Measurements from ENCODE around the gene PYGB.

PYGB gene

DNA sequence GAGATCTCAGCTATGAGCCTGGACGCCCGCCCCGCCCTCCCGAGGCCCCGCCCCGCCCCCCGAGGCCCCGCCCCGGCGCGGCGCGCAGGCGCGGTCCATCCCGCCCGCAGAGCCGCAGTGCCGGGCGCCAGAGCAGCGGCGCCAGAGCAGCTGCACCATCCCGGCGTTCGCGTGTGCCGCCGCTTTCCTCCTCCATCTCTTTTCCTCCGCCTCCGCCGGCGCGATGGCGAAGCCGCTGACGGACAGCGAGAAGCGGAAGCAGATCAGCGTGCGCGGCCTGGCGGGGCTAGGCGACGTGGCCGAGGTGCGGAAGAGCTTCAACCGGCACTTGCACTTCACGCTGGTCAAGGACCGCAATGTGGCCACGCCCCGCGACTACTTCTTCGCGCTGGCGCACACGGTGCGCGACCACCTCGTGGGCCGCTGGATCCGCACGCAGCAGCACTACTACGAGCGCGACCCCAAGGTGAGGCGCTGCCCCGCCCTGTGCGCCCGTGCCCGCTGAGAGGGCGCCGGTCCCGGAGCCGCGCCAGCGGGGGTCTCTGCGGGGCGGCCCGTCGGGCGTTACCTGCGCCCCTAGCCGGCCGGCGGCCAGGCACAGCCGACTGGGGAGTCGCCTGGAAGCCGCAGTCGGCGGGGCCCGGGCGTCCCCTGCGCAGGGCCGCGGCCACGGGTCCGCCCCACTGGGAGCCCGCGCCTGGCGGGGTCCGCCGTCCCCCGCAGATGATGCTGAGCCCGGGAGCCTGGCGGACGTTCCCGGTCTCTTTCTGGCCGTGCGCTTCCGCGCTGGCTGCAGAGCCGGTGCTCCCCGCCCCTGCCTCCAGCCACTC lies at the start of gene PYGB:
Gene PYGB, plus strand, starts transcription at position 130 of the 830 bp plus-strand sequence. Its CDS starts 94 bp downstream, at position 224.
- TF ChIP-seq, protein P1, sequence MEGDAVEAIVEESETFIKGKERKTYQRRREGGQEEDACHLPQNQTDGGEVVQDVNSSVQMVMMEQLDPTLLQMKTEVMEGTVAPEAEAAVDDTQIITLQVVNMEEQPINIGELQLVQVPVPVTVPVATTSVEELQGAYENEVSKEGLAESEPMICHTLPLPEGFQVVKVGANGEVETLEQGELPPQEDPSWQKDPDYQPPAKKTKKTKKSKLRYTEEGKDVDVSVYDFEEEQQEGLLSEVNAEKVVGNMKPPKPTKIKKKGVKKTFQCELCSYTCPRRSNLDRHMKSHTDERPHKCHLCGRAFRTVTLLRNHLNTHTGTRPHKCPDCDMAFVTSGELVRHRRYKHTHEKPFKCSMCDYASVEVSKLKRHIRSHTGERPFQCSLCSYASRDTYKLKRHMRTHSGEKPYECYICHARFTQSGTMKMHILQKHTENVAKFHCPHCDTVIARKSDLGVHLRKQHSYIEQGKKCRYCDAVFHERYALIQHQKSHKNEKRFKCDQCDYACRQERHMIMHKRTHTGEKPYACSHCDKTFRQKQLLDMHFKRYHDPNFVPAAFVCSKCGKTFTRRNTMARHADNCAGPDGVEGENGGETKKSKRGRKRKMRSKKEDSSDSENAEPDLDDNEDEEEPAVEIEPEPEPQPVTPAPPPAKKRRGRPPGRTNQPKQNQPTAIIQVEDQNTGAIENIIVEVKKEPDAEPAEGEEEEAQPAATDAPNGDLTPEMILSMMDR (conservative IDR thresholded peaks at IDR 0.05; ENCODE audit: low read depth), result no peak
- CTCF ChIA-PET, result interaction anchor here (0.7 to 2.0 kb wide), 4 partner anchors 25 to 142 kb away, joined by 3 to 10 read pairs (median 4); partner anchors contain the start of gene ABHD12

DNA sequence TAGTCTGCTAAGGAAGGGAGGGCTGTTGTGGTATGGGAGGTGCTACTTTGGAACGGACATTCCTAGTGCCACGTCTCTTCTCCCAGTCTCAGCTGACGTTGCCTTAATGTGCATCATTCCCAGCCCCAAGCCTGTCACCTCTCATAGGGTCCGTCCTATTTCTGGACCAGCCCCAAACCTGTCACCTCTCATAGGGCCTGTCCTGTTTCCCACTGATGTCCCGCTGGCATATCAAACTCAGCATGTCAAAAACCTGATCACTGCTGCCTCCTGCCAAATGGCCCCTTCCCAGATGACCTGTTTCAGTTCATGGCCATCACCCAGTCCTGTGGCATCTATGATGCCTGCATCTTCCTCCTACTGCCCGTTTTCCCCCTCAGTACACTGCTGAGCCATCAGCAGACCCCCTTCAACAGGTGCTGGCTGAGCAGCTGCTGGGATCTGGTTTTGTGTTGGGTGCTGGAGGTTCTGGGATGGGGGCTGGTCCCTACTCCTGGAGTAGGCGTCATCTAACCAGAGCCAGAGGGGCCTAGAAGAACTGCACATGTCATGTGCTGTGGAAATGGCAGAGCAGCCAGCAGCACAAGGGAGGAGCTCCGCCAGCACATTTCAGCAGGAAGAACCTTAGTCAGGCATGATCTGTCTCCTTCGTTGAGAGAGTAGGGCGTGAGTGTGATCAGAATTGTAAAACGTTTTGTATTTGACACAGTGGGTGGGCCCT lies 49.1 kb upstream of the PYGB start:
- peak overlapping the region; percentile 40 for H3K27ac ChIP-seq
- ChIA-PET CTCF (interaction anchor here (0.6 kb wide), 1 partner anchor 56 kb away, joined by 3 read pairs; no protein-coding TSS in a partner anchor), POLR2A (ENCODE audit: low non-redundant PET) (no interaction called here)
- TF ChIP-seq, protein P1 (conservative IDR thresholded peaks at IDR 0.05; ENCODE audit: low read depth), result no peak
- no peak for DNase-seq (ENCODE audit: low spot score)

More for the DNA sequence above, at the start of gene PYGB:
- POLR2A ChIA-PET (ENCODE audit: low non-redundant PET), result interaction anchor here (0.6 to 2.8 kb wide), 4 partner anchors 9 to 44 kb away, joined by 3 to 15 read pairs (median 4); no protein-coding TSS in a partner anchor
- peak; percentile 98 for DNase-seq (ENCODE audit: low spot score)
- peak within 1 kb of the TSS; percentile 95 for H3K27ac ChIP-seq

DNA sequence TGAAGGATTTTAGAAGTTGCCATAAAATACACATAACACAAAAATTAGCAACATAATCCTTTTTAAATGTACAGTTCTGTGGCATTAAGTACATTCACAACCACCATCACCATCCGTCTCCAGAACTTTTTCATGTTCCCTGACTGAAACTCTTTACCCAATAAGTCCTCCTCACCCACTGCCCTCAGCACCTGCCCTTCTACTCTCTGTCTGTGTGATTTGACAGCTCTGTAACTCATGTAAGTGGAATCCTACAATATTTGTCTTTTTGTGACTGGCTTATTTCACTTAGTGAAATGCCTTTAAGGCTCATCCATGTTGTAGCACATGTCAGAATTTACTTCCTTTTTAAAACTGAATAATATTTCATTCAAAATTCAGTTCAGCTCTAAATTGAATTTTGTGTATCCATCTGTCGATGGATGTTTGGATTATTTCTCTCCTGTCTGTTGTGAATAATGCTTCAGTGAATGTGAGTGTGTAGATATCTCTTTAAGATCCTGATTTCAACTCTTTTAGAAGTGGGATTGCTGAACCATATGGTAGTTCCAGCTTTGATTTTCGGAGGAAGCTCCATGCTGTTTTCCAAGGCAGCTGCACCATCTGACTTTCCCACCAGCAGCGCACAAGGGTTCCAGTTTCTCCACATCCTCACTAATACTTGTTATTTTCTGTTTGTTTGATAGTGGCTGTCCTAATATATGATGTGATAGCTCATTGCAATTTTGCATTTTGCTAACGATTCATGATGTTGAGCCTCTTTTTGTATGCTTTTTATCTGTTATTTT lies 48.2 kb upstream of the PYGB start:
- ChIA-PET CTCF (interaction anchor here (0.5 to 0.6 kb wide), 2 partner anchors 55 to 425 kb away, joined by 3 to 6 read pairs; no protein-coding TSS in a partner anchor), POLR2A (ENCODE audit: low non-redundant PET) (no interaction called here)
- DNase-seq (ENCODE audit: low spot score), result no peak

DNA sequence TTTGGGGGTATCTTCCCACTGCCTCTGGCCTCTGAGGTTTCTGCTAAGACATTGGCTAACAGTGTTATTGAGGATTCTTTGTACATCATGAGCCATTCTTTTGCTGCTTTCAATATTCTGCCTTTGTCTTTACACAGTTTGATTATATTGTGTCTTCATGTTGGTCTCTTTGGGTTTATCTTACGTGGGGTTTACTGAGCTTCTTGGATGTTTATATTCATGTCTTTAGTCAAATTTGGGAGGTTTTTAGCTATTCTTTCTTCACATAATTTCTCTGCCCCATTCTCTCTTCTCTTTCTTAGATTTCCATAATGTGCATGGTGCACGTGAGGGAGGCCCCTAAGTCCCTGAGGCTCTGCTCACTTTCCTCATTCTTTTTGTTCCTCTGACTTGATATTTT lies 44.8 kb upstream of the PYGB start:
- no peak for DNase-seq (ENCODE audit: low spot score)
- ChIA-PET POLR2A (ENCODE audit: low non-redundant PET) (interaction anchor here (1.1 to 1.3 kb wide), 2 partner anchors 44 to 45 kb away, joined by 3 to 6 read pairs; partner anchors contain the start of gene PYGB), CTCF (interaction anchor here (0.6 kb wide), 1 partner anchor 11 kb away, joined by 3 read pairs; no protein-coding TSS in a partner anchor)
- H3K27ac ChIP-seq, result no peak overlapping the region
- TF ChIP-seq, protein P1 (conservative IDR thresholded peaks at IDR 0.05; ENCODE audit: low read depth), result no peak

More for the DNA sequence above, 48.2 kb upstream of the PYGB start:
- no peak overlapping the region for H3K27ac ChIP-seq
- TF ChIP-seq, protein P1 (conservative IDR thresholded peaks at IDR 0.05; ENCODE audit: low read depth), result no peak

DNA sequence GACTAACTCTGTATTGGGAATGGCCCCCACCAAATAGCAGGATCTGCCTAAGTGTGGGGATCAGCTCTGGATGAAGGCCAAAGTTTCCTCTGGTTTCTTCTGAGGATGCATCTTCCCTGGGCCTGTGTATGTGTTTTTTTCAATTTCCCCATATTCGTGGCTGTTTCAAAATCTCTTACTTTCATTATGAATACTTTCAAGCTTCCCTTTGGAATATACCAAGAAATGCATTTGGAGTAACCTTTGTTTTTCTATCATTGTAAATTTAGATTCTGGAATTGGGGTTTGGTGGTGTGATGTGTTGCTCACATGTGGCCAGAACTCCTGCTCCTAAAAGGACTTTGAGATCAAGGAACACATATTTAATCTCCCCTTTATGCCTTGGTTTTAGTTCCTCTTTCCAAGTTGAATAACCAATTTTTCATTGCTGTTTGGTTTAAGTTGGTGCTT lies 44.0 kb upstream of the PYGB start:
- ChIA-PET POLR2A (ENCODE audit: low non-redundant PET) (interaction anchor here (1.1 to 1.3 kb wide), 2 partner anchors 43 to 44 kb away, joined by 3 to 6 read pairs; partner anchors contain the start of gene PYGB), CTCF (interaction anchor here (0.6 to 0.8 kb wide), 3 partner anchors 9 to 44 kb away, joined by 3 read pairs; partner anchors contain the start of genes ENTPD6 and PYGB)
- TF ChIP-seq, protein P1 (conservative IDR thresholded peaks at IDR 0.05; ENCODE audit: low read depth), result no peak
- no peak for DNase-seq (ENCODE audit: low spot score)
- no peak overlapping the region for H3K27ac ChIP-seq
